Activated CD4-positive, alpha-beta T cell treated with anti-CD3 and anti-CD28 coated beads for 4 hours (primary cell): Measurements from ENCODE around the gene ATP11A.

Experiments
- DNase-seq, 2 donors: peaks; one replicate each; pipeline ENCODE4 v3.0.0-alpha.2; 2020

ATP11A gene

DNA sequence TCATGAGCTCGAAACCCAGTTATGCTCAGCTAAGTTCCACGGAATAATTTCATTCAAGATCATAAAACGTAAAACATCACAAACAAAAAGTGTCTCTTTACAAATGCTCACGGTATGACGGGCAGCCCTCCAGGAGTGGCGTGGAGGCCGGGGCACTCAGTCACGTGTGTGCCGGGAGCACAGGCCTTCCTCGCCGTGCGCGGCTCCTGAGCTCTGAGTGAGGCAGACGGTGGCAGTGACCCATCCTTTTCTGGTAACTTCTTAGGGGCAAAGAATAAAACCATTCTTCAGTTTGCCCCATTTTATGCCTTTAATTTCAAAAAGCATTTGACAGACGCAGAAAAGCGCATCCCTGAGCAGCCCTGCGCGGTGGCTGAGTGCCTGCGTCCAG, 72.8 kb downstream of the ATP11A start:
- no peak for DNase-seq

DNA sequence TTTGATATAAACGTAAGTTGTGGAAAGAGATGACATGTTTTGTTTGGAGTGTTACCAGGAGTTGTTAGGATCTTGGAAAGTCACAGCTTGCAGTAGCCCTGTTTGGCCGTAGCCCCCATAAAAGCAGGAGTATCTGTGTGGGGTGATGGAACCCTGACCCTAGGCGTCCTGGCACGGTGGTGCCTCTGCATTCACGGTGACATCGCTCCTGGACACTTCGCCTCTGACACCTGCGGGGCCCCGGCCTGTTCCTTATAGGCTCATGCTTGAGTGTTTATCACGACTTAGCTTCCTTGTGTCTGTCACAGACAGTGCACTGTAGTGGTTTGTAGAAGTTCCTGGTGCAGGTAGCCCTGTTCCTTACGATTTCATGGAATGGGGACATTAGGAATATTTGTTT, 74.2 kb downstream of the ATP11A start:
- no peak for DNase-seq

DNA sequence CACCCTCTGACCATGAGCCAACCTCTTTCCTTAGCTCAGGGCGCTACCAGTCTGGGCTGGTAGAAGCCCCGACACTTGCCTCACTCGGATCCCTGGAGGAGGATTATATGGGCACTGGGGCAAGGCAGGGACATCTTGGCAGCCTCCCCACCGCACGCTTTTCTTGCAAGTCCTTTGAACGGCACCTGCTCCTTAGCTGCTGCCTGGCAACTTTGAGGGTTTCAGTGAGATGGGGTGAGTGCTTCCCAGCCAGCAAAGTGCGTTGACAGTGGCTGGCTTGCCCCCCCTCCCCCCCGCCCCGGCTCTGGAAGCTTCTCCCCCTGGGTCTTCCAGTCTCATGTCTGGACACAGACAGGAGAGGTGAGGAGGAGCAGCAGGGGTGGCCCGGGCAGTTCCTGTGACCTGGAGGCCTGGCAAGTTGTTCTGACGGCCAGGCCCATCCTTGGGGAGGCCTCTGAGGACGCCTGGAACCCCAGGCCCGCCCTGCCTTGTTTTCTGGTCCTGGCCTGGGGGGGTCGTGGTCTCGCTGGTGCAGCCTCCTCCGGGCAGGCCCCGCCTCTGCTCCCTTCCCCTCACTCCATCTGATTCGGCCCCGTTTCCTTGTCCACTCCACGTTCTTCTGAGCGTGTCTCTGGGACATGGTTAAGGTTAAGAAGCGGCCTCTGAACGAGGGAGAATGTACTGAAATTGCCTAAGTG, 75.2 kb downstream of the ATP11A start:
- no peak for DNase-seq

DNA sequence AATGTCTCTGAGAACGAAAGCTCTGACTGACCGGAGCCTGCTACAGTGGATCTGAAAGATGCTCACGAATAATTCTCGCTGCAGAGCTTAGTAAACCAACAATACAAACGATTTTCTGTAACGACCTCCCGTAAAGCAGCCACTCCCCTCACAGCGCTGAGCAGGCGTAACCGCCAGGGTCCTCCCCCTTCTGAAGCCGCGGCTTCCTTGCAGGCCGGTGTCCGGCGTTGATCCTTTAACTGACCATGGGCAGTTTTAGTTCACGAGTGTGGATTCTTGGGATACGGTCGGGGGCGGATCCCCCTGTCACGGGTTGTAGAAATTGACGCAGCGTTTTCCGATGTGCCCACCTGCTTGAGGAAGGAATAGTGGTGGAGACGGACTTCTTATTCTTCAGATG, 75.9 kb downstream of the ATP11A start:
- no peak for DNase-seq

DNA sequence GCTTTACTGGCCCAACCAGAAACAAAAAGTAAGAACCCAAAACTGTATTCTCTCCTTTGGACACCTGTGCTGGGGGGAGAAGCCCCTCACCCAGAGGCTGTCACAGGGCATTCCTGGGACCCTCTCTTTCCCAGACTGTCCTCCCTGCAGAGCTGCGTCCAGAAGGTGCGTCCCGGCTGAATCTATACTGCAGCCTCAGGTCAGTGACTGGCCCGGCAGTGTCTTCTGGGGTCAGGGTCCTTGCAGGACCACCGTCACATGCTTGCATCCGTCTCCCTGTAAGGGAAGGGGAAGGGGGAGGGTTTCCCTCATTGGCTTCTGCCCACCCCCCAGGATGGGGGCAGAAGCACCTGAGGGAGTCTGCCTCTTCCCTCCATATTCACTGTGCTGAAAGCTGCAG, 76.5 kb downstream of the ATP11A start:
- DNase-seq = no peak

DNA sequence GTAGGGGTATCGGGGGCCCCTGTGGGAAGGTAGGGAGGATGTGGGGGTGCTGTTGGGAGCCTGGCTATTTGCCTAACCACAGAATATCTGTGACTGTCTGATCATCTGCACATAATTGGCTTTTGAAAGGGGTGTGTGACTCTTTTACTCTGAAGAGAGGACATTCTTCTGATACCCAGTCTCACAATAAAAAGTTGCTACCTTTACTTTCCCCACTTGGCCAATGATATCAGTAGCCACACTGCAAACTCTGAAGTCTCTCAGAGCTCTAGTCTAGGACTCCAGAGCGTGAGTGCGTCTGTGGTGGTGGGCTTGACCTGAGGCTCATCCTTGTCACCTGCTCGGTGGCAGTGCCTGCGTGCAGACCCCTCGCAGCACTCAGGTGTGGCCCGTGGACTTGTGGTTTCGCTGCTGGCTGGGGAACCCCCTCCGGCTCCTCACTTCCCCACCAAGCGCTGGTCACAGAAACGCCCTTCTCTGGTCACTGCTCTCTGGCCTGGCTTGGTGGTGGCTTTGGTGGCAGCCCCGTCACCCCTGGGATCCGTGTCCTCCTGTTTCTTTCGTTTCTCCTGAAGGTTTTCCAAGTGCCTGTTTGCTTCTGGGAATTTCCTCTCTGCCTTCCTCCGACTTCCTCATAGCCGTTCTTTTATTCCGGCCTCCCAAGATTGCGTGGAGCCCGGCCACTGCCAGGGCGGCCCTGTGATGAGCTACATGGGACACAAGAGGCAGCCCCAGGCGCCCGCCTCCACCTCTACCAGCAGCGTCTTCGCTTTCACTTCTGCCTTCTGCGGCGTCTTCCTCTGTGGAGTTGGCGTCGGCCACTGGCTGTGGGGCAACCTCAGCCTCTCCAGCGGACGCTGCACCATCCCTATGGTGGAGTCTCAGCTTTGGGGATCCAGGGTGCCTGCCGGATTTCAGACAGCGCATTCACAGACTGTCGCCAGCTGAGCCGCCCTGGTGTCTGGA, 78.0 kb downstream of the ATP11A start:
- no peak for DNase-seq

DNA sequence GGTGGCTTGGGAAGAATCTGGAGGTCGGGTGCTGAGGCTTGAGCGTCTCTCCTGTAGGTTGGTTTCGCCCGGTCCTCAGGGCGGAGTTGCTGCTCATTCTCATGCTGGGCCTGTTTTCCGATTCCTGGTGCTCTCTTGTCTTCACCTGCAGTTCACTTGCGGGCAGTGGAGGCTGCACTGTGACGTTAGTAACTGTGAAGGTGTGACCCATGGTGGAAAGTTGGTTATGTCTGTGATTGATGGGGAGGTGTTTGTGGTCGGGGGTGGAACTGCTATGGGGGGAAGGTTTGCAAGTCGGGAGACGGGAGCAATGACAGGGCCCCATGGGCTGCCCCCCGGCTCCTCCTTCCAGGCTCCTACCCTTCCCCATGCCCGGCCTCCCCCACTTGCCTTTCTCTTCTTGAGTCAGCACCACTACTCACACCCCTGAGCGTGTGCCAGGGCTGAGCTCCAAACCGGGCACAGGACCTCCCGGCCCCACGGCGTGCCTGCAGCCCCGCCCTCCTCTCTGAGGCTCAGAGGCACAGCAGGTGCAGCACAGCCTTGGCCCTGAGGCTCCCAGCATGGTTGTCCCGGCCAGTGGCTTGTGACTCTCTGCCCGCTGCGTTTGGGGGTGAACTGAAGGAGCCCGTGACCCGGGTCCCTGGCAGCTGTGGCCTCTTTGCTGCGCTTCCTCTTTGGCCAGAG, 79.1 kb downstream of the ATP11A start:
- no peak for DNase-seq

DNA sequence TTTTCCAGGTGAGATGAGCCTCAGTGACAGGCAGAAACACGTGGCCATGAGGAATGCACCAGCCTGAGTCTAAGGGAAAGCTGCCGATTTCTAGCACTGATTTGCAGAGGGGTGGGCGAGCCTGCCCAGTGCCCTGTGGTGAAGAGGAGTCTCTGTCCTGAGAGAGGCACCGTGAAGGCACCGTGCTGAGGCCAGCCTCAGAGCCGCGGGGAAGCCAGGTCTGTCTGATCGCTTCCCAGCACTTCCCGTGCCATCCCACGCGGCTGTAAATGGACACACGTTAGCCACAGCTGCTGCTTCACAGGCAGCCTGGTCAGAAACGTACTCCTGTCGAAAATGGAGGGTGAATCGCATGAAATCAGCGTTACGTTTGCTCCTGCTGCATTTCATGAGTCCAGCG, 79.8 kb downstream of the ATP11A start:
- no peak for DNase-seq

DNA sequence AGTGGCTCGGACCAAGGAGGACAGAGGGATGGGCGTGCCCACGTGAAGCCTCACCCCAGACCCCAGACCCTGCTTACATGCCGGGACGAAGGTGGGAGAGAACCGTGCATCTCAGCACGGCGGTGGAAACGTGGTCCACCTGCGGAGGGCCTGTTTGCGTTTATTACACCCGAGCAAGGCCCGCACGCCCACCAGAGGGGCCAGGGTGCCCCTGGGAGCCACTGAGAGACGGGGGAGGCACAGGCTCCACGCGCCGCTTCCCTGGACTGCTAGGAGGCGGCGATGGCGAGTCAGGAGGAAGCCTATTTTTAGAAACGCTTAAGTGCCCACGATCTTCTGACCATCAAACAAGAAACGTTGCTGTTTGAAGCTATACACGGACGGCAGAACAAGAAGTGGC, 80.7 kb downstream of the ATP11A start:
- DNase-seq = no peak

DNA sequence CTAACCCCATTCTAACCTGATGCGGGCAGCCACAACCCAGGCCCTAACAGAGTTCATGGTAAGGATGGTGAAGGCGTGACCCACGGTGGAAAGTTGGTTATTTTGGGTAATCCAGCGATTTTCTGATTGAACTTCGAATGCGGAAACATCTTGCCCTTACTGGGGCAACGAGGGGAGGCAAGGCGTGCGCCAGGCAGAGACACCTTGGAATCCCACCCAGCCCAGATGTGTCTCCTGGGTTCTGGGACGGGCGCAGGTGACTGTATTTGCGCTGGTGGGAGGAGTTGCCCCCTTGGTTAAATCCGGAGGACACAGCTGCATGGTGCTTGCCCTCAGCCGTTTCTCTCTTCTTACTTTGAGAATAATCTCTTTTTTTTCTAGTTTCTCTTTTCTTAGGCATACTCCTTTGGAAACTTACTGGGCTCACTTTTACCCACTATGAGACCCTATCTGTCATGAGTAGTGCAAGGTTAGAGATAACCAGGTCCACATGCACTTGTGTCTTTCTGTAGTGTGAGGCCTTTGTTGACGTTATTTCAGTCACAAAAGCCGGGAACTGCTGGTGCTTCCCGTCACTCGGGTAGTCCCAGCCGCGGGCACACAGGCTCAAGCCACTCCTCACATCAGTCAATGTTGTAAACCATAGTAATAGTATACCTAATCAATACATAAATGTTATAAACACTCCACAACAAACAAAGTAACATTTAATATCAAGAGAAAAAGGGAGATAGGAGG, 81.5 kb downstream of the ATP11A start:
- no peak for DNase-seq

DNA sequence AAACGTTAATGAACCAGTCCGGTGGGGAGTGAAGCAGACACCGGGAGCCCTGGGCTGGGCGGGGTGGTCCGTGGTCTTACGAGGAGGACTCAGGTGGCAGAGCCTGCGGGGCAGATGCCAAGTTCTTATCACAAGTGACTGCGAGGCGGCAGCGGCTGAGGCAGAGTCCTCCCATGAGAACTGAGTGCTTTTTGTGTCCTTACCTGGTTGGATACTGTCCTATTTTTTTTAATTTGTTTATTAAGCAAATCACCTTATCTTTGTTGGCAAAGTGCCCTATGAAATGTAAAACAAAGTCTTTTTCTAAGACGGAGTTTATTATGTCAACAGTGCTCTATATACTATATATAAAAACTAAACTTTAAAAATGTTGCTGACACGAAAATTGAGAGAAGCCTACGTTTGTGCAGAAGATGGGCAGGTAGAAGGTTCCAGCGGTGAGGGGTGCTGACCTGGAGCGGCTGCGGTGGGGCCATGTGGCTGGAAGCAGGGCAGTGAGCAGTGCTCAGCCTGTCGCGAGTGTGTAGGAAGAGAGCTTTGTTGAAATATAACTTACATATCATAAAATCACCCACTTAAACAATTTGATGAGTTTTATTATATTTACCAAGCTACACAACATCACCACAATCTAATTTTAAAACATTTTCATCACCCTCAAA, 82.2 kb downstream of the ATP11A start:
- DNase-seq = no peak

DNA sequence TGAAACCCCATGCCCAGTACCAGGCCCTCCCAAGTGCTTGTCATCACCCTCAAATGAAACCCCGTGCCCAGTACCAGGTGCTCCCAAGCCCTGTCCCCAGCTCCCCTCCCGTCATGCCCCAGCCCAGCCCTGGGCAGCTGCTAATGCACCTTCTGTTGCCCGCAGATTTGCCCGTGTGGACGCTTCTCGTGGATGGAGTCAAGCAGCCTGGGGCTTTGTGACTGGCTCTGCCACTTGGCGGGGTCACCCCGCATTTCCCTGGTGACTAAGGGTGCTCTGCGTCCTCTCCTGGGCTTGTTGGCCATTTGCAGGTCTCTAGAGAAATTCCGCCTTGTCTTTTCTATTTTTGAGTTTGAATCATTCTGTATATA, 82.7 kb downstream of the ATP11A start:
- no peak for DNase-seq

DNA sequence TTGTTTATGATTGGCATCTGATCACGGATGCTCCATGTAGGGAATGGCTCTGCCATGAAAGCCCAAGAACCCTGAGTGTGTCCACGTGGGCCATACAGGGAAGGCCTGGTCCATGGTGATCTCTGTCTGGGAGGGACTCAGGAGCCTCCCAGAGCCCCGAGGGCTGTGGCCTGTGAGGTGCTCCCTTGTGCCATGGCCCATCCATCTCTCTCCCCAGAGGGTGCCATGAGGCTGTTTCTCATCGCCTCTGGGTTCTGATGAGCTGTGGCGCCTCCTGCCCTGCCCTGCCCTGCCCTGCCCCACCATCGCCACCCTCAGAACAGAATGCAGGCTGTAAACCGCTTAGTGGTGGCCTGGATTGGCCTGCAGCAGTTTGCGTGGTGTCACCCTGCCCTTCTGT, 83.1 kb downstream of the ATP11A start:
- no peak for DNase-seq

DNA sequence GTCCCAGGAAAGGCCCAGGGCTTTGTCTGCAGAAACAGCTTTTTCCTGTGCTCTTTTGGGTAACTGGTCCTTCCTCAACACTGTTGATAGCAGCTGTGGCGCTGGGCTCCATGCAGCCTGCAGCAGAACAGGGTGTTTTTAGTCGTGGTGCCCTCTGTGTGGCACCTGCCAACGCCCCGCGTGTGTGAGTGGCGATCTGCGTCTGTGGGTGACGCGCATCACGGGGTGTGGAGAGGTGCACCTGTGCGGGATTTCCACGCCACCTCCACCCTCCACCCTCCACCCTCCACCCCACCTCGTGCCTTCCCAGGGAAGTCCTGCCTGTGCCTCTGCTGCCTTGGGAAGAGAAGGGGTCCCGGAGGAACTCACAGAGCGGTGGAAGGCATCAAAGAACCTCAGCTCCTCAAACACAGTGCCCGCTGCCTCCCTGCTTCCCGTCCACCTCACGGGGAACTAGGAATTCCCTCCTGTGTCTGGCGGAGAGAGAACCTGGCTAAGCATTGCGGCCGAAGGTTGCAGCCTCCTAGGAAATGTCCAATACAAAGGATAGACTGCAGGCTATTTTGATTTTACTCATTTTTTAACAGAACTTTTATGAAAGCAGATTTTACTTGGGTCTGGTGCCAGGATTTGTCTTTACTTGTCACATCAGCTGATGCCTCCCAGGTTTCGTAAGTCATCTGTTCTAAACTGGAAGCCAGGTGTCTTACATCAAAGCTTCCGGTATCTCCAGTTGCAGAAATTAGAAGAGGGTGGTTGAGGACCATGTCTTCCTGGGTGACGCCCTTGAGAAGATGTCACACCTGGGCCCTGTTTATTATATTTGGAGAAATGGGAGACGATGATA, 84.0 kb downstream of the ATP11A start:
- DNase-seq = no peak

DNA sequence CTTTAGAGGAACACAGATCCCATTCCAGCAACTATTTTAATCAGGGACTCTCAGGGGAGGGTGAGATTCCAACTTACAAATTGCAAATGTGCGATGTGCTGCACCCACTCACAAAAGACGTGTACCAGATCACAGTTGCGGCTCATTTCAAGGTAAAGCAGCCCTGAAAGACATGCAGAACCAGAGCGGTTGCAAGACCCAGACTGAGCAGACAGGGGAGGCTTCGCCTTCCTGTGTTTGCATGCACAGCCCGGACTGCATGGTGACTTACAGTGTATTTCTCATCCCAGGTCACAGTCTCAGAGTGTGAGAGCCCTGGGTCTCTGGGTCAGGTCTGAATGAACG, 84.6 kb downstream of the ATP11A start:
- DNase-seq = no peak

DNA sequence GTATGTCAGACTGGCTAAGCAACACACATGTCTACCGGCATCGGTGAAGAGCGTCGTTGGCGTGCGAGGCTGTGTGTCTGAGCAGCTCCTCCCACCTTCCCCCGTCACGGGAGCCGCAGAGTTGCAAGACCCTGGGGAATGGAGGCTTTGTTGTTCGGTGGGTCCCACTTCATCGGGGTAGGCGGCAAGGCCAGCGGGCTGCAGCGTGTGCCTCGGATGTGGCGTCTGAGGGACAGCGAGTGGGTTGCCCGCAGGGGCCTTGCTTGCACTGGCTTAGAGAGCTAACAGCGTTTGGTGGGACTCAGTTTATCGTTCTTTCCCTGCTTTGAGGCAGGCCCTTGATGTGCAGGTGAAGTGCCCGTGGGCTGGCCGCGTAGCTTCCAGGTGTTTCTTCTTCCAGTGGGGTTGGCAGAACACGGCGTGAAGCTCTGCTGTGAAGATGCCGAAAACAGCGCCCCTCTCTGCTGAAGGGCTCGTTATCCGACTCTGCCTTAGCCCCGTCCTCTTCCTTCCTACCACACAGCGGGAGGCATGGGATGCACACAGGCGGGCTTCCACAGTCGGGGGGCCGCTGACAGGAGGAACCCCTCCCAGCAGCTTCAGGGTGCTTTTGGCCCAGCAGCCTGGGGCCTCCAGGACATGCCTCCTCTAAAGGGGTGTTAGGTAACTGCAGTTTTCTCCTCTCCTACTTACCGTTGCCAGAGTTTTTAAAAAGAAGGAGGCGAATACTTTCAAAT, 85.2 kb downstream of the ATP11A start:
- DNase-seq = no peak

DNA sequence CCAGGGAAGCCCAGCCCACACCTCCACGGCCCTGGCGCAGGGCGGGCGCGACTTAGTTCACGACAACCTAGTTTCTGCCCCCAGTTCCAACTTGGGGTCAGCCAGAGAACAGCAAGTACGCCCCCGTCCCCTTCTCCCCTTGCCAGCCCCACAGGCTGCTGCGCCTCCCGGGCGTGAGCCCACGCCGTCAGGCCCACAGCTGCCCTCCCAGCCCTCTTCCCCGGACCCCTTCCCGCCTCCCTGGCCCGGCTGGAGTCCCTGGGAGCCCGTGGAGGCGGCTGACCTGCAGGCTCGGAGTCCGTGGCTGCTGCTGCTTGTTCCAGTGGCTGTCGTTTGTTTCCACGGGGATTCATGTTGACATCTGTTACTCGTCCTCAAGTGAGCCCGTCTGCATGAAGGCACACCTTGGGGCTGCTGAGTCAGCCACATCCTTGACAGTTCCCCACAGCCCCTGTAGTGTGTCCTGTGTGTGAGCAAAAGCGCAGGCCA, 86.0 kb downstream of the ATP11A start:
- DNase-seq = no peak

DNA sequence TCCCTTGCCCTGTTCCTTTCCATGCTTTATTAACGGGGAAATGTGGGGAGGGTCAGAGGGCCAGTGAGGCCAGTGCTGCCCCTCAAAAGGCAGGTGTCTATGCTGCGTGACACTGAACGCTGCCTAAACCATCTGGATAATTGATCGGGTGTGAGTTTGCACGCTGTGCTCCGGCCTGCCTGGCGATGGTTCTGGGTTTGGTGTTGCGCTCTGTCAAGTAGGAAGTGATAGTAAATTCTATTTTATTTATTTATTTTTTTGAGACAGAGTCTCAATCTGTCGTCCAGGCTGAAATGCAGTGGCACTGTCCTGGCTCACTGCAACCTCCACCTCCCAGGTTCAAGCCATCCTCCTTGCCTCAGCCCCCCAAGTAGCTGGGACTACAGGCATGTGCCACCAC, 86.5 kb downstream of the ATP11A start:
- no peak for DNase-seq

DNA sequence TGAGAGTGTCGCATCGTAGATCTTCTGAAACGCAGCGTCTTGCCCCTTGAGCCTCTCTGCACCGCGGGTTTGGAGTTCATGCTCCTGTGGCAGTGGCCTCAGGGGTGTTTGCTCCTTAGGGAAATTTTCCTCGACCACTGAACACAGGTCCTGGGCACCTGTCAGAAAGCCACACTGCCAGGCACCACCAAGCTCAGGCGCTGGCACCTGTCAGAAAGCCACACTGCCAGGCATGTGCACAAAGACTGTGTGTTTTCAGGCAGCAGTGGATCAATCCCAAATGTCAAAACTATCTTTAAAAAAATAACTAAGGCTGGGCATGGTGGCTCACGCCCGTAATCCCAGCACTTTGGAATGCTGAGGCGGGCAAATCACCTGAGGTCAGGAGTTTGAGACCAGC, 87.1 kb downstream of the ATP11A start:
- no peak for DNase-seq

DNA sequence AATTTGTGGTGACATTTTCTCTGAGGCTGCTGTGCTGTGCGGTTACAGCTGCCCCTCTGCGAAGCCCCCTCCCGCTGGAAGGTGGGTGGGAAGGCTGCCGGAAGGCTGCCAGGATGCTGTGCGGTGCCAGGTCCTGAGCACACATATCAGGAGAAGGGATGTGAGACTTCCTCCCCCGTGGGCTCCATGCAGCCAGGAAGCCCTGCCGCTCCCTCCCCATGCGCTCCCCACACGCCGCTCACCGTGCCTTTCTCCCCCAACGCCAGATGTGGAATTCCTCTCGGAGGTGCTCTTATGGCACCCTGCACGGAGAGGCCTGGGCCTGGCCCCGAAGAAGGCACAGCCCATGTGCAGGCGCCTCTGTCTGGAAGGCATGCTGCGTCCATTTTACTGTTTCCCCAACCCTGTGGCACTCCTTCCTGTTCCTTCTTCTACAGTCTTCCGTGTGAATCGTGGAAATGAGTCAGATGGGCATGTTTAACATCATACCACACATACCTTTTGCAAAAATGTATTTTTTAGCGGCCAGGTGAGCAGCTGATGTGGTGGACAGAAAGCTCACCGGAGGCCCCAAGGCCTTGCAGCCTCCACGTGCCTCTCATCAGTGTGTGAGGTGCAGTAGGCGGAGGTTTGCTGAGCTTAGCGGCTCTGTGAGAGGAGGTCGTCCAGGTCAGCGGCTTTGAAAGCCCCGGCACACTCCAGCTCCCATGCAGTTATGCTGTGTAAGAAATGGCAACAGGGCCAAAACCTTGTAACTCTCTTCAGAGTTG, 88.0 kb downstream of the ATP11A start:
- no peak for DNase-seq
